ENCODE data around the gene RAP1GAP2. TPM values are rescaled to one million over a fixed set of nuclear protein-coding genes. Genes with fewer than 3 reads are reported as not detected.

The RAP1GAP2 gene
- total RNA-seq, 1 donor from 2014 or later = 0.34 TPM

DNA sequence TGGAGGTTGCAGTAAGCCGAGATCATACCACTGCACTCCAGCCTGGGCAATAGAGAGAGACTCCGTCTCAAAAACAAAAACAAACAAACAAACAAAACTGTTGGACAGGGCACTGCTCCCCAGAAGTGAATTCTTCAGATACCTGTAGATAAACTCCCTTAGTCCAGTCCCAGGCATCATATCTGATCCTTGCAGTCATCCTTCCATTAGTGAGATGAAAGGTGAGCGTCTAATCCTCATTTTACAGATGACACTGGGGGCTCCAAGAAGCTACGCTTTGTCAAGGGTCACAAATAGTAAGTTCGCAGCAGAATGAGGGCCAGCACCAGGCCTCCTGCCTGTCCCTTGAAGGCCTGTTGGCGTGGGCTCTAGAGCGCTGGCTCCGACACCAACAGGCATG is 165.2 kb downstream of the RAP1GAP2 start:
- no peak for DNase-seq (ENCODE audit: low spot score)
- Mint-ChIP-seq H3K36me3 (ENCODE audit: low read depth) (no peaks in the 10 kb centered on the region), H3K4me1 (ENCODE audit: low read depth) (no peaks in the 10 kb centered on the region), H3K4me3 (no peak overlapping the region), H3K9me3 (no peaks in the 10 kb centered on the region), H3K27ac (no peak overlapping the region), H3K27me3 (ENCODE audit: insufficient read depth) (no peaks in the 10 kb centered on the region)
- intact Hi-C loops (cut with micrococcal nuclease) = no loop called here

DNA sequence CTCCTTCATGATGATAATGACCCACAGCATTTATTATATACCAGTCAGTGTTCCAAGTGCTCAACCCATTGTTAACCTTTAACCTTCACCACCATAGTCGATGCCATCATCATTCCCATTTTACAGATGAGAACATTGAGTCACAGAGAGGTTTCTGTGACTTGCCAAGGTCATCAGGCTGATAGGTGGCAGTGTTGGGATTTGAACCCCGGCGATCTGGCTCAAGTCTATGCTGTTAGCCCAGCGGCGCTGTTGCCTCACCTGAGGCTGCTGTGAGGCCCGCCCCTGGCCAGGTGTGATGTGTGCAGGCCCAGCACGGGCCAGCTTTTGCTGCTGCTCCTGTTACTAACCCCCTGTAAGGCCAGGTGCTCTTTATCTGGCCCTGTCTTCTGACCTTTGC is 166.0 kb downstream of the RAP1GAP2 start:
- DNase-seq (ENCODE audit: low spot score) = no peak
- no peaks in the 10 kb centered on the region for H3K9me3 Mint-ChIP-seq
- H3K4me3 Mint-ChIP-seq = no peak overlapping the region
- no peak overlapping the region for H3K27ac Mint-ChIP-seq
- intact Hi-C loops (cut with micrococcal nuclease) = no loop called here
- no peaks in the 10 kb centered on the region for H3K4me1 Mint-ChIP-seq (ENCODE audit: low read depth)
- no peaks in the 10 kb centered on the region for H3K36me3 Mint-ChIP-seq (ENCODE audit: low read depth)
- no peaks in the 10 kb centered on the region for H3K27me3 Mint-ChIP-seq (ENCODE audit: insufficient read depth)

- Mint-ChIP-seq H3K36me3 (ENCODE audit: low read depth) (no peaks in the 10 kb centered on the region), H3K27me3 (ENCODE audit: insufficient read depth) (no peaks in the 10 kb centered on the region), H3K4me3 (no peak overlapping the region), H3K27ac (no peak overlapping the region), H3K4me1 (ENCODE audit: low read depth) (no peaks in the 10 kb centered on the region), H3K9me3 (no peaks in the 10 kb centered on the region)
- DNase-seq (ENCODE audit: low spot score) = no peak
- intact Hi-C loops (cut with micrococcal nuclease) = no loop called here
Measured at GRCh38 chr17:2962729-2963128, 166.5 kb downstream of the RAP1GAP2 start.

GRCh38 chr17:2963332-2964027 is 167.2 kb downstream of the RAP1GAP2 start:
- Mint-ChIP-seq H3K9me3 (no peaks in the 10 kb centered on the region), H3K27me3 (ENCODE audit: insufficient read depth) (no peaks in the 10 kb centered on the region)
- intact Hi-C loops (cut with micrococcal nuclease) = no loop called here

DNA sequence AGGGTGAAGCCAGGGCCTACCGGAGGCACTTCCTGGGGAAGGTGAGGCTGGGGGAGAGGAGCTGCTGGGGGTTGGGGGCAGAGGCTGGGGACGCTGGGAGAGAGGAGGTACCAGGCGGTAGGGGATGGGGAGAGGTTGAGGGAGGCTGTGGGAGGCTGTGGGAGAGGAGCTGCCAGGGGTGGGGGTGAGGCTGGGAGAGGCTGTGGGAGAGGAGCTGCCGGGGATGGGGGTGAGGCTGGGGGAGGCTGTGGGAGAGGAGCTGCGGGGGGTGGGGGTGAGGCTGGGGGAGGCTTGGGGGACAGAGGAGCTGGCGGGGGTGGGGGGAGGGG is 167.8 kb downstream of the RAP1GAP2 start:
- H3K27me3 Mint-ChIP-seq (ENCODE audit: insufficient read depth) = no peaks in the 10 kb centered on the region
- H3K9me3 Mint-ChIP-seq = no peaks in the 10 kb centered on the region
- DNase-seq (ENCODE audit: low spot score) = no peak
- H3K27ac Mint-ChIP-seq = no peak overlapping the region
- intact Hi-C loops (cut with micrococcal nuclease) = no loop called here
- no peaks in the 10 kb centered on the region for H3K4me1 Mint-ChIP-seq (ENCODE audit: low read depth)
- H3K36me3 Mint-ChIP-seq (ENCODE audit: low read depth) = no peaks in the 10 kb centered on the region
- H3K4me3 Mint-ChIP-seq = no peak overlapping the region

More at GRCh38 chr17:2963332-2964027, 167.2 kb downstream of the RAP1GAP2 start:
- H3K36me3 Mint-ChIP-seq (ENCODE audit: low read depth) = no peaks in the 10 kb centered on the region
- H3K27ac Mint-ChIP-seq = no peak overlapping the region
- H3K4me3 Mint-ChIP-seq = no peak overlapping the region
- no peaks in the 10 kb centered on the region for H3K4me1 Mint-ChIP-seq (ENCODE audit: low read depth)
- DNase-seq (ENCODE audit: low spot score) = no peak

- Mint-ChIP-seq H3K4me3 (no peak overlapping the region), H3K27ac (no peak overlapping the region)
- intact Hi-C loops (cut with micrococcal nuclease) = no loop called here
Measured at GRCh38 chr17:2964370-2964769, 168.1 kb downstream of the RAP1GAP2 start.

GRCh38 chr17:2964831-2965230 is 168.6 kb downstream of the RAP1GAP2 start:
- H3K36me3 Mint-ChIP-seq (ENCODE audit: low read depth) = no peaks in the 10 kb centered on the region
- no peak overlapping the region for H3K4me3 Mint-ChIP-seq
- H3K27ac Mint-ChIP-seq = no peak overlapping the region
- intact Hi-C loops (cut with micrococcal nuclease) = no loop called here
- no peaks in the 10 kb centered on the region for H3K9me3 Mint-ChIP-seq
- no peak for DNase-seq (ENCODE audit: low spot score)
- H3K4me1 Mint-ChIP-seq (ENCODE audit: low read depth) = no peaks in the 10 kb centered on the region
- H3K27me3 Mint-ChIP-seq (ENCODE audit: insufficient read depth) = no peaks in the 10 kb centered on the region

More at GRCh38 chr17:2964370-2964769, 168.1 kb downstream of the RAP1GAP2 start:
- Mint-ChIP-seq H3K36me3 (ENCODE audit: low read depth) (no peaks in the 10 kb centered on the region), H3K9me3 (no peaks in the 10 kb centered on the region), H3K4me1 (ENCODE audit: low read depth) (no peaks in the 10 kb centered on the region), H3K27me3 (ENCODE audit: insufficient read depth) (no peaks in the 10 kb centered on the region)
- DNase-seq (ENCODE audit: low spot score) = no peak

DNA sequence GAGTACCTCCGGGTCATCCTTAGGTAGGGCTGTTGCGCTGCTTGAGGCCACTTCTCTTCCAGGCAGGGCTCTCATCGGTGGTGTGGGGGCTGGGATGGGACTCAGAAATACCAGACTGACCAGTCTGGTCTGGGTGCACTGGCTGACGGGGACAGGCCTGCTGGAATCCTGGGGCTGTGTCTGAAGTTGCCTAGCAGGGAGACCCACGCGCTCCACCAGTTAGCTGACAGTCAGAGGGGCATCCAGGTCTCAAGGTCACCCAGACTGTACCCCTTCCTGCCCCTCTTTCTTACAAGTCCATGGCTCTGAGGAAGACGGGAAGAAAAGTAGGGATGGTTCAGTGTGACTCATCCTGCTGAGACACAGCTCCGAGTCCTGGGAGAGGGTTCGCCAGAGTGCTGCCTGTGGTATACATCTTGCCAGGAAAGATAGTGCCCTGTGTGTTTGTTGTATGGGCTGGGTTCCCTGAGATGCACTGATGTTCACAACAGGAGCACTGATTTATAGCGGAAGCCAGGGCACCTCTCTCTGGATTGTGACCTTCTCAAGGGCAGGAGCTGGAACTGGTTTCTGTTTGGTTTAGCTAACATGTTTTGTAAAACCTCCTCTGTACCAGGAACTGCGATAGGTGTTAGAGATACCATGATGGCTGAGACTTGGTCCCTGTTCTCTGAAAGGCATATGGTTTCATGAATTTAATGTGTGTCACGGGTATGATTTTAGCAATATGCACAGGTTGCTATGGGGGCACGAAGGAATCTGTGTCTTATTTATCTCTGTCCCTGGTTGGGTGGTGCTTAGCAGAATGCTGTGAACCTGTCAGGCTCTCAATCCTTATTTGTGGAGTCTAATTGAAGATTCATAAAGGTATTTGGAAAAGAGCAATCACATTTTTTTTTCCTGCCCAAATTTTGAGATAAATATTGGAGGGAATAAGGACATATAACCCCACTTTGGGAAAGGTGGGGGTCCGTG is 169.7 kb downstream of the RAP1GAP2 start:
- no peaks in the 10 kb centered on the region for H3K9me3 Mint-ChIP-seq
- intact Hi-C loops (cut with micrococcal nuclease) = no loop called here
- no peak for DNase-seq (ENCODE audit: low spot score)
- no peak overlapping the region for H3K27ac Mint-ChIP-seq
- H3K4me1 Mint-ChIP-seq (ENCODE audit: low read depth) = no peaks in the 10 kb centered on the region
- H3K27me3 Mint-ChIP-seq (ENCODE audit: insufficient read depth) = no peaks in the 10 kb centered on the region
- H3K4me3 Mint-ChIP-seq = no peak overlapping the region
- no peaks in the 10 kb centered on the region for H3K36me3 Mint-ChIP-seq (ENCODE audit: low read depth)

DNA sequence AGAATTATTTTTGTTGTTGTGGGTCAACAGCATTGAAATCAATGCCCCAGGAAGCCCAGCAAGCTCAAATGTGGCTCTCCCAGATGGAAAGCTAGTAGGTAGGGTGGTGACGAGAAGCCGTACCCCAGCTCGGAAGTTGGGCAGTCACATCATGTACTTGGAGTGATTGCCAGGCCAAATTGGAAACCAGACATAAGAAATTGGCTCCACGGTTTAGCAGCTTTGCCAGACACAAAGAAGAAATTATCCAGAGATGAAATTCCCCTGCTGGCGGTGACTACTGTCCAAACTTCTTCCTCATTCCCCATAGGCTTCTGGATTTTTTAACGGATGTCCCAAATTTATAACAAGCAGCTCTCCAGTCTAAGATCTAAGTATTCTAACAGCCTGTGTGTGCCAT is 171.3 kb downstream of the RAP1GAP2 start:
- intact Hi-C loops (cut with micrococcal nuclease) = no loop called here
- Mint-ChIP-seq H3K27ac (no peak overlapping the region), H3K9me3 (no peaks in the 10 kb centered on the region), H3K36me3 (ENCODE audit: low read depth) (no peaks in the 10 kb centered on the region), H3K4me1 (ENCODE audit: low read depth) (no peaks in the 10 kb centered on the region), H3K27me3 (ENCODE audit: insufficient read depth) (no peaks in the 10 kb centered on the region), H3K4me3 (no peak overlapping the region)
- no peak for DNase-seq (ENCODE audit: low spot score)

- DNase-seq (ENCODE audit: low spot score) = no peak
- Mint-ChIP-seq H3K36me3 (ENCODE audit: low read depth) (no peaks in the 10 kb centered on the region), H3K27ac (no peak overlapping the region), H3K9me3 (no peaks in the 10 kb centered on the region), H3K4me1 (ENCODE audit: low read depth) (no peaks in the 10 kb centered on the region), H3K4me3 (no peak overlapping the region), H3K27me3 (ENCODE audit: insufficient read depth) (peaks cover 2% of the 10 kb centered on the region)
- intact Hi-C loops (cut with micrococcal nuclease) = no loop called here
Measured at GRCh38 chr17:2971851-2972250, 175.6 kb downstream of the RAP1GAP2 start.

GRCh38 chr17:2972749-2973148 is 176.5 kb downstream of the RAP1GAP2 start:
- H3K4me3 Mint-ChIP-seq = no peak overlapping the region
- H3K36me3 Mint-ChIP-seq (ENCODE audit: low read depth) = no peaks in the 10 kb centered on the region
- no peaks in the 10 kb centered on the region for H3K9me3 Mint-ChIP-seq
- H3K4me1 Mint-ChIP-seq (ENCODE audit: low read depth) = no peaks in the 10 kb centered on the region
- no peak overlapping the region for H3K27ac Mint-ChIP-seq
- DNase-seq (ENCODE audit: low spot score) = no peak
- intact Hi-C loops (cut with micrococcal nuclease) = no loop called here
- H3K27me3 Mint-ChIP-seq (ENCODE audit: insufficient read depth) = peaks cover 2% of the 10 kb centered on the region

GRCh38 chr17:2974347-2974746 is 178.1 kb downstream of the RAP1GAP2 start:
- DNase-seq (ENCODE audit: low spot score) = no peak
- H3K36me3 Mint-ChIP-seq (ENCODE audit: low read depth) = no peaks in the 10 kb centered on the region
- H3K27me3 Mint-ChIP-seq (ENCODE audit: insufficient read depth) = peaks cover 2% of the 10 kb centered on the region
- no peaks in the 10 kb centered on the region for H3K4me1 Mint-ChIP-seq (ENCODE audit: low read depth)
- H3K9me3 Mint-ChIP-seq = no peaks in the 10 kb centered on the region
- H3K4me3 Mint-ChIP-seq = no peak overlapping the region
- intact Hi-C loops (cut with micrococcal nuclease) = no loop called here
- no peak overlapping the region for H3K27ac Mint-ChIP-seq

GRCh38 chr17:2975469-2975958 is 179.3 kb downstream of the RAP1GAP2 start:
- H3K4me1 Mint-ChIP-seq (ENCODE audit: low read depth) = no peaks in the 10 kb centered on the region
- H3K27ac Mint-ChIP-seq = no peak overlapping the region
- H3K4me3 Mint-ChIP-seq = no peak overlapping the region
- no peak for DNase-seq (ENCODE audit: low spot score)
- peaks cover 2% of the 10 kb centered on the region for H3K27me3 Mint-ChIP-seq (ENCODE audit: insufficient read depth)
- H3K36me3 Mint-ChIP-seq (ENCODE audit: low read depth) = no peaks in the 10 kb centered on the region
- H3K9me3 Mint-ChIP-seq = no peaks in the 10 kb centered on the region
- intact Hi-C loops (cut with micrococcal nuclease) = no loop called here

Measured in activated T-helper 1 cell treated with anti-CD3 and anti-CD28 coated beads, Interleukin-12 subunit alpha, Interleukin-12 subunit beta, Interleukin-2, Interleukin-4 antibody, amounts not matched to agents 30 ng/mL and 10 ng/mL and 1 ng/mL, durations not matched to agents 14 hours and 24 hours and 36 hours (primary cell).